GM12878 (cell line): ENCODE results near the gene ATG5. TPM values are rescaled to one million over a fixed set of nuclear protein-coding genes. Genes with fewer than 3 reads are reported as not detected.
A peak's percentile ranks its signal among the peaks of the same experiment; 100 is the strongest.

Experiments
- ATAC-seq: fragments of 200-7000 bp; cut with Tn5 transposase; 3 replicates; pipeline ENCODE4 v1.9.1; 2020; ENCODE audit warnings: mild to moderate bottlenecking, moderate library complexity
- BruUV-seq: library from RNA; stranded (reverse); fragments of 400-500 nt; replicated peaks from 2 replicates; lab custom pipeline; 2021; lab: Mats Ljungman, UMichigan
- CTCF ChIA-PET: fragments of 300-600 bp; sonication (Branson Sonifier 250); formaldehyde crosslinking; extraction: SDS; loops from one replicate; lab custom pipeline; 2021; ENCODE audit warnings: inconsistent platforms; lab: Yijun Ruan, JAX
- POLR2A ChIA-PET: fragments of 350-600 bp; formaldehyde crosslinking; extraction: SDS; loops from one replicate; lab custom pipeline; 2021; ENCODE audit warnings: inconsistent platforms; lab: Charles Lee
- RAD21 ChIA-PET: fragments of 300-600 bp; sonication (Branson Sonifier 250); formaldehyde crosslinking; loops from one replicate; lab custom pipeline; 2023; ENCODE audit warnings: antibody characterized with exemption; ENCODE audit not compliant: unreplicated experiment; lab: Charles Lee
- SMC1A ChIA-PET: fragments of 300-600 bp; sonication (Branson Sonifier 250); formaldehyde crosslinking; loops from one replicate; lab custom pipeline; 2023; ENCODE audit not compliant: unreplicated experiment, uncharacterized antibody; lab: Charles Lee
- DNase-seq: peaks from one replicate; pipeline ENCODE4 v3.0.0-alpha.2; 2011; ENCODE audit warnings: low read depth, low spot score
- FAIRE-seq: peaks from 3 replicates; lab custom pipeline; 2011; peaks lifted over from hg19 to GRCh38; lab: Jason Lieb, UNC
- H2AFZ ChIP-seq: 2 replicates; pipeline ENCODE4 v1.6.0; 2011; ENCODE audit warnings: low read depth, low read length, control low read depth; ENCODE audit not compliant: control insufficient read depth
- H3K27ac ChIP-seq: 2 replicates; pipeline ENCODE4 v1.5.1; 2011; ENCODE audit warnings: control low read depth; ENCODE audit not compliant: control insufficient read depth, insufficient read depth
- H3K27me3 ChIP-seq, 2 experiments: replicated peaks in 1 of 2; 2 replicates each; pipeline versions ENCODE4 v1.6.0 to v1.6.1; 2011; ENCODE audit warnings: low read length in 1 of 2; ENCODE audit not compliant: control insufficient read depth in 2 of 2, insufficient read depth in 2 of 2
- H3K36me3 ChIP-seq, 2 experiments: 2 replicates each; pipeline ENCODE4 v1.5.1; 2011; ENCODE audit warnings: low read length in 1 of 2; ENCODE audit not compliant: control insufficient read depth in 2 of 2, insufficient read depth in 2 of 2
- H3K4me1 ChIP-seq: 2 replicates; pipeline ENCODE4 v1.6.1; 2011; ENCODE audit warnings: mild to moderate bottlenecking, low read length, moderate library complexity, mixed read lengths; ENCODE audit not compliant: control insufficient read depth, insufficient read depth
- H3K4me2 ChIP-seq: 2 replicates; pipeline ENCODE4 v1.6.0; 2011; ENCODE audit warnings: control low read depth; ENCODE audit not compliant: control insufficient read depth, insufficient read depth
- H3K4me3 ChIP-seq: fragments of 200-600 bp; sonication (generic); 2 replicates; pipeline ENCODE4 v1.5.1; 2016
- H3K79me2 ChIP-seq: 2 replicates; pipeline ENCODE4 v1.6.0; 2011; ENCODE audit warnings: low read length; ENCODE audit not compliant: control insufficient read depth, insufficient read depth
- H3K9ac ChIP-seq: 2 replicates; pipeline ENCODE4 v1.8.0; 2011; ENCODE audit warnings: low read length, control low read depth, mixed read lengths; ENCODE audit not compliant: control insufficient read depth, insufficient read depth
- H3K9me3 ChIP-seq: replicated peaks from 3 replicates; pipeline ENCODE4 v1.5.1; 2011; ENCODE audit warnings: mild to moderate bottlenecking, low read length; ENCODE audit not compliant: control insufficient read depth, insufficient read depth
- H4K20me1 ChIP-seq: 2 replicates; pipeline ENCODE4 v1.6.0; 2011; ENCODE audit not compliant: control insufficient read depth, insufficient read depth
- ETV6 ChIP-seq, 2 experiments: fragments of 450-650 bp in 1 of 2; IDR thresholded peaks in 1 of 2; conservative IDR thresholded peaks in 1 of 2; 2 replicates each; pipeline ENCODE4 v1.6.1; 2014; ENCODE audit warnings: antibody characterized with exemption in 1 of 2, borderline replicate concordance in 1 of 2, low read depth in 1 of 2, mild to moderate bottlenecking in 1 of 2, moderate library complexity in 1 of 2
- KLF5 ChIP-seq: fragments of 450-650 bp; IDR thresholded peaks from 2 replicates; pipeline ENCODE4 v1.6.1; 2014; ENCODE audit warnings: mild to moderate bottlenecking; ENCODE audit not compliant: partially characterized antibody
- LARP7 ChIP-seq: fragments of 450-650 bp; IDR thresholded peaks from 2 replicates; pipeline ENCODE4 v1.6.1; 2017; ENCODE audit warnings: mild to moderate bottlenecking
- in situ Hi-C: fragments of 300-500 bp; cut with MboI; formaldehyde crosslinking; loops from 9 replicates; pipeline ENCODE4 v1.14.3; 2018; ENCODE audit warnings: mixed read lengths
- intact Hi-C: fragments of 100-400 bp; cut with micrococcal nuclease; formaldehyde crosslinking; loops from one replicate; pipeline ENCODE4 v1.14.2; 2022; ENCODE audit not compliant: unreplicated experiment
- polyA plus RNA-seq, 11 experiments: library from polyadenylated mRNA; depleted of rRNA in 4 of 11; unstranded in 6 of 11; stranded (reverse) in 5 of 11; fragments of >200 nt; fragmentation: Nextera tagmentation in 4 of 11; fragmentation: Illumina TruSeq in 1 of 11; extraction: Ambion mirVana in 4 of 11; extraction: Trizol in 1 of 11; gene quantifications; 1 replicate in 1 of 11; 2 replicates in 10 of 11; pipeline versions ENCODE4 v1.2.1 to v1.2.3, GENCODE V29; 2011 to 2016; ENCODE audit warnings: inconsistent platforms in 2 of 11, missing spikeins in 2 of 11, low read depth in 1 of 11
- total RNA-seq, 4 experiments: library from RNA; depleted of rRNA in 3 of 4; stranded (reverse); fragments of >200 nt in 3 of 4; fragmentation: Illumina TruSeq in 1 of 4; extraction: Trizol in 1 of 4; gene quantifications; 2 replicates each; pipeline versions ENCODE4 v1.2.1 to v1.2.3, GENCODE V29; 2013 to 2021
- TF ChIP-seq, protein P1 (sequence below): fragments of 450-650 bp; IDR thresholded peaks from 2 replicates; pipeline ENCODE4 v1.6.1; 2017; ENCODE audit warnings: mild to moderate bottlenecking, moderate library complexity

Gene ATG5
- total and polyA plus RNA-seq, 10 of the 15 experiments (the other 5 are each of a cell fraction or from before 2014, with no cell fraction given): 12.9 to 51.8 (median 23.9) TPM

- TF ChIP-seq, protein P1, sequence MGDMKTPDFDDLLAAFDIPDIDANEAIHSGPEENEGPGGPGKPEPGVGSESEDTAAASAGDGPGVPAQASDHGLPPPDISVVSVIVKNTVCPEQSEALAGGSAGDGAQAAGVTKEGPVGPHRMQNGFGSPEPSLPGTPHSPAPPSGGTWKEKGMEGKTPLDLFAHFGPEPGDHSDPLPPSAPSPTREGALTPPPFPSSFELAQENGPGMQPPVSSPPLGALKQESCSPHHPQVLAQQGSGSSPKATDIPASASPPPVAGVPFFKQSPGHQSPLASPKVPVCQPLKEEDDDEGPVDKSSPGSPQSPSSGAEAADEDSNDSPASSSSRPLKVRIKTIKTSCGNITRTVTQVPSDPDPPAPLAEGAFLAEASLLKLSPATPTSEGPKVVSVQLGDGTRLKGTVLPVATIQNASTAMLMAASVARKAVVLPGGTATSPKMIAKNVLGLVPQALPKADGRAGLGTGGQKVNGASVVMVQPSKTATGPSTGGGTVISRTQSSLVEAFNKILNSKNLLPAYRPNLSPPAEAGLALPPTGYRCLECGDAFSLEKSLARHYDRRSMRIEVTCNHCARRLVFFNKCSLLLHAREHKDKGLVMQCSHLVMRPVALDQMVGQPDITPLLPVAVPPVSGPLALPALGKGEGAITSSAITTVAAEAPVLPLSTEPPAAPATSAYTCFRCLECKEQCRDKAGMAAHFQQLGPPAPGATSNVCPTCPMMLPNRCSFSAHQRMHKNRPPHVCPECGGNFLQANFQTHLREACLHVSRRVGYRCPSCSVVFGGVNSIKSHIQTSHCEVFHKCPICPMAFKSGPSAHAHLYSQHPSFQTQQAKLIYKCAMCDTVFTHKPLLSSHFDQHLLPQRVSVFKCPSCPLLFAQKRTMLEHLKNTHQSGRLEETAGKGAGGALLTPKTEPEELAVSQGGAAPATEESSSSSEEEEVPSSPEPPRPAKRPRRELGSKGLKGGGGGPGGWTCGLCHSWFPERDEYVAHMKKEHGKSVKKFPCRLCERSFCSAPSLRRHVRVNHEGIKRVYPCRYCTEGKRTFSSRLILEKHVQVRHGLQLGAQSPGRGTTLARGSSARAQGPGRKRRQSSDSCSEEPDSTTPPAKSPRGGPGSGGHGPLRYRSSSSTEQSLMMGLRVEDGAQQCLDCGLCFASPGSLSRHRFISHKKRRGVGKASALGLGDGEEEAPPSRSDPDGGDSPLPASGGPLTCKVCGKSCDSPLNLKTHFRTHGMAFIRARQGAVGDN: no peak
- TF ChIP-seq ETV6 (conservative IDR thresholded peaks at IDR 0.05 in 1 of 2, IDR thresholded peaks at IDR 0.05 in 1 of 2; ENCODE audit: borderline replicate concordance in 1 of 2, low read depth in 1 of 2) (no peak), LARP7 (no peak)
Measured at GRCh38 chr6:106321940-106322339, 3.6 kb downstream of the ATG5 start (continued).

DNA sequence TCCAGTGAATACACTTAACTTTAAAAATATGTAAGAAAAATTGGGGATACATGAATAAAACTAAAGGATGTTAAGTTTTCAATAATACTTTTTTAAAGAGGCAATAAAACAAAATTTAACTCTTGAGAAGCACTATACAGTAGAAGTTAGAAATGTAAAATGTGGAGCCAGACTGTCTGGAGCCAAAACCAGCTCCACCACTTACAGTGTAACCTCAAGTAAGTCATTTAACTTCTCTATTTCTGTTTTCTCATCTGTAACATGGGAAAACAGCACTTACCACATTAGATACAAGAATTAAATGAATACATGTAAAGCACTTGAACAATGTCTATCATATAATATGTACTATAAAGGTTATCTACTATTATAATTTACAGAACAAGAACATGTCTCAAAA is 6.7 kb downstream of the ATG5 start:
- no peak for DNase-seq
- H3K4me1 ChIP-seq: peaks cover 16% of the 10 kb centered on the region

More for the DNA sequence above, 6.7 kb downstream of the ATG5 start:
- no TSS peak for BruUV-seq
- no peak overlapping the region for H3K9ac ChIP-seq
- no peak for FAIRE-seq
- ChIA-PET POLR2A (no interaction called here), SMC1A (interaction anchor here (0.6 kb wide), 1 partner anchor 673 kb away, joined by 3 read pairs; no protein-coding TSS in a partner anchor), RAD21 (no interaction called here)
- no peaks in the 10 kb centered on the region for H3K9me3 ChIP-seq
- peaks cover 0 to 1% of the 10 kb centered on the region in 2 experiments; a peak in 2 of 4 replicates for H3K36me3 ChIP-seq
- H3K27me3 ChIP-seq: no peaks in the 10 kb centered on the region
- H3K27ac ChIP-seq: no peak overlapping the region
- no peak overlapping the region for H2AFZ ChIP-seq
- in situ Hi-C loops: no loop called here
- peaks cover 2% of the 10 kb centered on the region; the same call in 1 of the 2 replicates for H4K20me1 ChIP-seq
- intact Hi-C loops: no loop called here
- no peak overlapping the region; the same call in 1 of the 2 replicates for H3K4me2 ChIP-seq
- peaks cover 45% of the 10 kb centered on the region for H3K79me2 ChIP-seq
- no peak for TF ChIP-seq KLF5
- TF ChIP-seq, all 136 proteins: peak for 0
- ATAC-seq: peak; percentile 50; the same call in 2 of the 3 replicates
- H3K4me3 ChIP-seq: no peak overlapping the region
- CTCF ChIA-PET: interaction anchor here (1.5 to 3.1 kb wide), 2 partner anchors 9 to 229 kb away, joined by 3 to 10 read pairs; no protein-coding TSS in a partner anchor
